Heart right ventricle (tissue), 16 donors: ENCODE results near the gene PLK2. TPM values are rescaled to one million over a fixed set of nuclear protein-coding genes. Genes with fewer than 3 reads are reported as not detected.

Experiments used
- ATAC-seq, 8 donors: fragments of 200-7000 bp; cut with Tn5 transposase; one replicate each; pipeline ENCODE4 v1.9.1; 2020; ENCODE audit warnings: mild to moderate bottlenecking in 8 of 8, moderate library complexity in 8 of 8, moderate number of reproducible peaks in 1 of 8
- DNase-seq, 2 donors: peaks; one replicate each; pipeline ENCODE4 v3.0.0-alpha.2; 2020
- H3K27ac ChIP-seq, 10 donors: fragments of 200-600 bp; sonication (generic) in 2 of 10; one replicate each; pipeline versions ENCODE4 v1.5.0 to v1.8.0; 2020 to 2022; ENCODE audit warnings: mild to moderate bottlenecking in 3 of 10
- H3K27me3 ChIP-seq, 7 donors: fragments of 200-600 bp; one replicate each; pipeline ENCODE4 v1.8.0; 2021 to 2022; ENCODE audit warnings: mild to moderate bottlenecking in 2 of 7
- H3K36me3 ChIP-seq, 9 donors: fragments of 200-600 bp; sonication (generic) in 1 of 9; one replicate each; pipeline versions ENCODE4 v1.5.0 to v1.8.0; 2020 to 2022; ENCODE audit warnings: mild to moderate bottlenecking in 2 of 9
- H3K4me1 ChIP-seq, 9 donors: fragments of 200-600 bp; sonication (generic) in 1 of 9; one replicate each; pipeline versions ENCODE4 v1.5.0 to v1.8.0; 2020 to 2022; ENCODE audit warnings: mild to moderate bottlenecking in 4 of 9
- H3K4me3 ChIP-seq, 10 donors: fragments of 200-600 bp; sonication (generic) in 2 of 10; one replicate each; pipeline versions ENCODE4 v1.5.0 to v1.8.0; 2020 to 2022; ENCODE audit warnings: mild to moderate bottlenecking in 7 of 10, moderate library complexity in 2 of 10
- H3K9me3 ChIP-seq, 11 donors: fragments of 200-600 bp in 10 of 11; sonication (generic) in 2 of 11; one replicate each; pipeline versions ENCODE4 v1.5.0 to v1.8.0; 2013 to 2022; ENCODE audit warnings: mild to moderate bottlenecking in 2 of 11, control low read depth in 1 of 11, moderate library complexity in 1 of 11
- WGBS, 2 donors: extraction: QIAGEN DNeasy Blood & Tissue Kit; methylation state at CpG; one replicate each; pipeline ENCODE4 v1.1.7; 2013; ENCODE audit warnings: inconsistent platforms in 1 of 2; 5-methylcytosine and 5-hydroxymethylcytosine counted together
- intact Hi-C, 10 donors: fragments of 100-400 bp; cut with DNase I; formaldehyde crosslinking; loops; one replicate each; pipeline versions ENCODE4 v1.11.1 to v1.14.2; 2022
- polyA plus RNA-seq, 2 donors: library from polyadenylated mRNA; stranded (reverse); fragments of 200-250 nt; gene quantifications; one replicate each; pipeline ENCODE4 v1.2.3, GENCODE V29; 2013
- total RNA-seq, 10 donors: library from RNA; stranded (reverse); fragmentation: NEBNext Ultra II Directional in 3 of 10; extraction: Animal tissue kit (Norgen Biotek cat#: 25700) in 3 of 10; gene quantifications; one replicate each; pipeline versions ENCODE4 v1.2.1 to v1.2.4, GENCODE V29; 2021 to 2023
- TF ChIP-seq, protein P1 (sequence below), 9 donors: fragments of 200-600 bp; sonication (generic) in 2 of 9; IDR thresholded peaks; one replicate each; pipeline versions ENCODE4 v1.5.0 to v1.8.0; 2021 to 2022; ENCODE audit warnings: antibody characterized with exemption in 9 of 9, mild to moderate bottlenecking in 5 of 9, moderate library complexity in 1 of 9
- donor health status: Arrhythmogenic right ventricular cardiomyopathy.
- donor health status: ischemic (EF 13 %, LVEDD 7.1; RV severe dilation, severe dysfunction).
- donor health status: healthy with polysubstance abuse.
- donor health status: DM: no; HTN: yes; CAD: no.
- donor health status: DM: no; HTN: no; CAD: no.
- donor health status: ischemic (EF 25% LVEDD 6.9; RV normal size, moderate dysfunction).
- donor health status: ischemic (EF 25% LVEDD 5.7; RV mildly dilated, moderate dysfunction).
- donor health status: healthy.
- donor health status: DM: yes; HTN: yes; CAD: no.
- donor health status: Ischemic cardiomyopathy.
- donor health status: ischemic (EF 35%, LVEDD 5.7; RV mildly dilated, moderate dysfunction).
- donor health status: nonischemic (EF 11% LVEDD 7.7; RV severe dilation, severe dysfunction).
- donor health status: DM: yes; HTN: yes; CAD: no.
- donor health status: PGD.
- donor health status: ischemic (EF 29% LVEDD 5.4; RV normal size, mild dysfunction).
- donor health status: nonischemic (EF 23%, LVEDD 6.1; RV moderate dilation, normal function).

PLK2 gene
- total and polyA plus RNA-seq, 12 donors, result 11.5 to 174 (median 102) TPM

DNA sequence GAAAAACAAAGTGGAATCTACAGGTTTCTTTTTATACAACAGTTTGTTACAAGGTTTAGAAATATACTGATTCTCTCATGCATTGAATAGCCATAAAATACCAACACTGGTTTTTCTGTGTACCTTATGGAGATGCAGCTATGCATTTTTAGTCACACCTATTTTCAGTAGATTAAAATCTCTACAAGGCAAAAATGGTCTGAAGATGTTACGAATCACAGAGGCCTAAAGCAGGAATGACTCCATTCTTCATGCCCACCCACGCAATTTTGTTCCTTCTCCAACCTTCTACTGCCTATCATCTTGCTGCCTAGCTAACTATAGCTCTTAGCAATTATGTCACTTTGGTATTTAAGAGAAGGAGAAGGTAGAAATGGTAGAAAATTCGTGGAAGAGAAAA is 9.9 kb downstream of the PLK2 start:
- ATAC-seq (no peak), DNase-seq (no peak)
- TF ChIP-seq, protein P1, sequence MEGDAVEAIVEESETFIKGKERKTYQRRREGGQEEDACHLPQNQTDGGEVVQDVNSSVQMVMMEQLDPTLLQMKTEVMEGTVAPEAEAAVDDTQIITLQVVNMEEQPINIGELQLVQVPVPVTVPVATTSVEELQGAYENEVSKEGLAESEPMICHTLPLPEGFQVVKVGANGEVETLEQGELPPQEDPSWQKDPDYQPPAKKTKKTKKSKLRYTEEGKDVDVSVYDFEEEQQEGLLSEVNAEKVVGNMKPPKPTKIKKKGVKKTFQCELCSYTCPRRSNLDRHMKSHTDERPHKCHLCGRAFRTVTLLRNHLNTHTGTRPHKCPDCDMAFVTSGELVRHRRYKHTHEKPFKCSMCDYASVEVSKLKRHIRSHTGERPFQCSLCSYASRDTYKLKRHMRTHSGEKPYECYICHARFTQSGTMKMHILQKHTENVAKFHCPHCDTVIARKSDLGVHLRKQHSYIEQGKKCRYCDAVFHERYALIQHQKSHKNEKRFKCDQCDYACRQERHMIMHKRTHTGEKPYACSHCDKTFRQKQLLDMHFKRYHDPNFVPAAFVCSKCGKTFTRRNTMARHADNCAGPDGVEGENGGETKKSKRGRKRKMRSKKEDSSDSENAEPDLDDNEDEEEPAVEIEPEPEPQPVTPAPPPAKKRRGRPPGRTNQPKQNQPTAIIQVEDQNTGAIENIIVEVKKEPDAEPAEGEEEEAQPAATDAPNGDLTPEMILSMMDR (IDR thresholded peaks at IDR 0.05), result no peak
- WGBS, 2 donors, result 87 to 89% methylated on average over 3 of the region's 3 CpGs
- Histone ChIP-seq H3K4me1 (peaks cover 0 to 26% (median 16%) of the 10 kb centered on the region in 9 donors), H3K27me3 (no peaks in the 10 kb centered on the region), H3K27ac (peak overlapping the region in 1 of 10 donors; percentile 28), H3K4me3 (no peak overlapping the region), H3K36me3 (peaks cover 0 to 31% (median 24%) of the 10 kb centered on the region in 9 donors), H3K9me3 (peaks cover 0 to 8% (median 0%) of the 10 kb centered on the region in 11 donors)
- intact Hi-C loops, result loop anchor here in 7 of 10 donors (5.0 to 10.0 kb wide), 9 partner anchors 85 to 435 kb away; no protein-coding TSS in a partner anchor

DNA sequence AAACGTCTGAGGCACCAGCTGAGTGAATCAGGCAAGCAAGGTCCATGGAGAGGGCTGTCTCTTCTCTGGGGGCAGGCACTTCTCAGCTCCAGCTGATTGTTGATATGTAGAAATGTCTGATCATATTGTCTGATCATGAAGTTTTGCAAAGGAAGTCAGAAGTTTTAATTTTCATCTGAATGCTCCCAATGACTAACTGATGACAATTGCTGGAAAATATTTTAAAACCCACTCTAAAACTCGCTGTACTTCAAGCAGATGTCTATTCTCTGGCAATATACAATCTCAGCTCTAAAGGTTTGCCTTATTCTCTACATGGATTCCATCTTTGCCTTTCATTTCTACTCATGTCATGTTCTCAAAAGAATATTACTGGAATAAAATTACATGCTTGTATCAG is 12.7 kb downstream of the PLK2 start:
- no peak overlapping the region for H3K27ac ChIP-seq
- ATAC-seq, result no peak
- no peak overlapping the region for H3K4me3 ChIP-seq
- TF ChIP-seq, protein P1 (IDR thresholded peaks at IDR 0.05), result no peak
- WGBS, 2 donors, result 80 to 87% methylated on average over 2 of the region's 2 CpGs
- no peaks in the 10 kb centered on the region for H3K4me1 ChIP-seq
- no peak for DNase-seq
- H3K27me3 ChIP-seq, result no peaks in the 10 kb centered on the region
- H3K9me3 ChIP-seq, result peaks cover 0 to 8% (median 0%) of the 10 kb centered on the region in 11 donors
- intact Hi-C loops, result no loop called here
- peaks cover 0 to 3% (median 0%) of the 10 kb centered on the region in 9 donors for H3K36me3 ChIP-seq

DNA sequence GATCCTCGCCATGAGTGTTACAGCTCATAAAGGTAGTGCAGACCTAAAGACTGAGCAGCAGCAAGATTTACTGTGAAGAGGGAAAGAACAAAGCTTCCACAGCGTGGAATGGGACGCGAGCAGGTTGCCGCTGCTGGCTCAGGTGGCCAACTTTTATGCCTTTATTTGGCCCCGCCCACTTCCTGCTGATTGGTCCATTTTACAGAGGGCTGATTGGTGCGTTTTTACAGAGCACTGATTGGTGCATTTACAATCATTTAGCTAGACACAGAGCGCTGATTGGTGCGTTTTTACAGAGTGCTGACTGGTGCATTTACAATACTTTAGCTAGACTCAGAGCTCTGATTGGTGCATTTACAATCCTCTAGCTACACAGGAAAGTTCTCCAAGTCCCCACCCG is 13.9 kb downstream of the PLK2 start:
- ATAC-seq (no peak), DNase-seq (no peak)
- TF ChIP-seq, protein P1 (IDR thresholded peaks at IDR 0.05), result no peak
- Histone ChIP-seq H3K36me3 (no peaks in the 10 kb centered on the region), H3K27me3 (no peaks in the 10 kb centered on the region), H3K27ac (no peak overlapping the region), H3K4me1 (peaks cover 0 to 3% (median 0%) of the 10 kb centered on the region in 9 donors), H3K4me3 (no peak overlapping the region), H3K9me3 (peaks cover 0 to 8% (median 0%) of the 10 kb centered on the region in 11 donors)
- intact Hi-C loops, result no loop called here
- 93 to 94% methylated on average over 10 of the region's 10 CpGs for WGBS, 2 donors

DNA sequence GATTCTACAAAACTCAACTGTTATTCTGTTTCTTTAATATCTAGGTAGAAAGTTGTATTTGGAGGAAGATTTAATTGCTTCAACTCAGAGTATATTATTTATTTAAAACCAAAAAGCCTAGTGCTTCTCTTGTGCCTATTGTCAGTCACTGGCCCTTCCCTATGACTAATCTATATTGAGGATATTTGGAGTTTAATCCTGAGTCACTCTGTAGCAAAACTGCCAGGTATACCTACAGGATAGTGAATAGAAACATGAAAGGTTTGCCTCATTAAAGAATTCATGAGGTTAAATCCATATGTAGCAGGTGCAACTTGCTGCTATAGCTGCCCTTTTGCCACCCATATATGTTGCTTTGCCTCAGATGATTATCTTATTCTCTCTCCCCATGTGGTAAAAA is 15.1 kb downstream of the PLK2 start:
- ATAC-seq (no peak), DNase-seq (no peak)
- Histone ChIP-seq H3K4me1 (peaks cover 0 to 7% (median 0%) of the 10 kb centered on the region in 9 donors), H3K27me3 (no peaks in the 10 kb centered on the region), H3K9me3 (peaks cover 0 to 8% (median 0%) of the 10 kb centered on the region in 11 donors), H3K27ac (no peak overlapping the region), H3K36me3 (no peaks in the 10 kb centered on the region), H3K4me3 (no peak overlapping the region)
- intact Hi-C loops, result no loop called here
- TF ChIP-seq, protein P1 (IDR thresholded peaks at IDR 0.05), result no peak
